ENCODE measurements around the gene GNAL.

The GNAL gene

DNA sequence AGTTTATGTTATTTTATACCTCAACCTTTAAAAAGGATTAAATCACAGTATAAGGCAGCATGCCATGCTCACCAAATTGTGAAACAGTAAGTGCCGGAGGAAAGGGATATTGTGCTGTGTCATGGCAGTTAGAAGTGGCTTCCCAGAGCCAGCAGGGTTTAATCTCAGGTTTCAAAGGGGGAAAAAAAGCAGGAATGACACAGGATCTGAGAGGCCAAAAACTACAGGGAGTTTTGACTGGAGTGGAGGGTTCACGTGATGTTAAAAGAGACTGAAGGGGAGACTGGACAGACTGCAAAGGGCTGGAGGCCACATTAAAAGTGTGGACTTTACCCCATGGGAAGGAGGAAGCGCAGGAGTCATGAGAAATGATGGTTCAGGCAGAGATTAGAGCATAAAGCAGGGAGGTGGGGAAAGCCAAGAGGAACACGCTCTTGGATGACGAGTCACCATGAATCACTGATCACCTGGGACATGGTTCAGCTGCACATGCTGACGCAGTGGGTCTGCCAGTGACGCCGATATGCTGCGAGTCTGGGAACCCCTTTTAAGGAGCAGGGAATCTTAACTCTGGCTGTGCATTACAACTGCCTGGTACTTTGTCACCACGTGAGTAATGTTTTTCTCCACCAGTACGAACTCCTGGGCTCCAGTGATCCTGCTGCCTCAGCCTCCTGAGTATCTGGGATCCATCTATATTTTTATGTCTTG, 168.3 kb downstream of the GNAL start:
- Histone ChIP-seq H3K27me3 (ENCODE audit: low read length) (no peaks in the 10 kb centered on the region), H3K4me3 (ENCODE audit: insufficient read depth, low read length, poor library complexity, severe bottlenecking) (no peak overlapping the region), H3K9me3 (ENCODE audit: insufficient read depth, low read length) (no peaks in the 10 kb centered on the region), H2AFZ (ENCODE audit: low read depth, low read length, severe bottlenecking) (no peak overlapping the region), H4K20me1 (ENCODE audit: low read depth, low read length) (no peaks in the 10 kb centered on the region), H3K79me2 (ENCODE audit: insufficient read depth, low read length) (peaks cover 12% of the 10 kb centered on the region), H3K9me2 (replicated peaks; ENCODE audit: insufficient read depth, low read length) (no peaks in the 10 kb centered on the region), H3F3A (ENCODE audit: insufficient read depth) (no peaks in the 10 kb centered on the region), H3K36me3 (ENCODE audit: low read length) (no peaks in the 10 kb centered on the region), H3K4me2 (ENCODE audit: low read depth, low read length, poor library complexity, severe bottlenecking) (no peak overlapping the region), H3K9ac (ENCODE audit: low read length) (no peak overlapping the region), H3K27ac (ENCODE audit: low read depth, low read length) (no peak overlapping the region)
- TF ChIP-seq EZH2phosphoT487 (conservative IDR thresholded peaks at IDR 0.05; ENCODE audit: low read length) (no peak), CTCF (IDR thresholded peaks at IDR 0.05; ENCODE audit: insufficient read depth, low read length, poor library complexity, severe bottlenecking) (no peak)

DNA sequence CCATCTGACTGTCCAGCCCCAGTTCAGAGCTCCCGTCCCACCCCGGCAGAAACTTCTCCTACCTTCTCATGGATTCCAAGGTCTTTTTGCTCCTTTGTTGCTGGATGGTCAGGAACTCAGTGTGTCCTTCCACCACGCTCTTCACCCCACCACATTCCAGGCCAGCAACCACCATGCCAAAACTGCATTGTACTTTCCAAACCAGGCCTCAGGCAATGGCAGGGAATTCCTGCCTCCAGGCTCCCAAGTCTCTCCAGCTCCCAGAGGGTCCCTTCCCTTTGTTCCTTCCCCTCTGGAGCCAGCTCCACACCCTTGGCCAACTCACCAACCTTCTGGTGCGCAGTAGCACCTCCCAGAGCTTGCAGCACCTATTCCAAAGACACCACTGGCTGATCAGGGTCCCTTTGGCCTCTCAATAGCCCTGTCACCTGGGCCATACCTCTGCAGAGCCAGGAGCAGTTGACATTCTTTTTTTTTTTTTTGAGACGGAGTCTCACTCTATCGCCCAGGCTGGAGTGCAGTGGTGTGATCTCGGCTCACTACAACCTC, 170.3 kb downstream of the GNAL start:
- Histone ChIP-seq H2AFZ (ENCODE audit: low read depth, low read length, severe bottlenecking) (no peak overlapping the region), H3K4me3 (ENCODE audit: insufficient read depth, low read length, poor library complexity, severe bottlenecking) (no peak overlapping the region), H3F3A (ENCODE audit: insufficient read depth) (no peaks in the 10 kb centered on the region), H3K36me3 (ENCODE audit: low read length) (no peaks in the 10 kb centered on the region), H3K4me2 (ENCODE audit: low read depth, low read length, poor library complexity, severe bottlenecking) (no peak overlapping the region), H3K27ac (ENCODE audit: low read depth, low read length) (no peak overlapping the region), H3K79me2 (ENCODE audit: insufficient read depth, low read length) (no peaks in the 10 kb centered on the region), H3K9ac (ENCODE audit: low read length) (no peak overlapping the region), H3K27me3 (ENCODE audit: low read length) (no peaks in the 10 kb centered on the region), H3K9me2 (replicated peaks; ENCODE audit: insufficient read depth, low read length) (no peaks in the 10 kb centered on the region), H4K20me1 (ENCODE audit: low read depth, low read length) (no peaks in the 10 kb centered on the region), H3K9me3 (ENCODE audit: insufficient read depth, low read length) (no peaks in the 10 kb centered on the region)
- no peak for TF ChIP-seq CTCF (IDR thresholded peaks at IDR 0.05; ENCODE audit: insufficient read depth, low read length, poor library complexity, severe bottlenecking)
- TF ChIP-seq EZH2phosphoT487 (conservative IDR thresholded peaks at IDR 0.05; ENCODE audit: low read length), result no peak

GRCh38 chr18:11859903-11860407, 170.9 kb downstream of the GNAL start:
- no peak for TF ChIP-seq EZH2phosphoT487 (conservative IDR thresholded peaks at IDR 0.05; ENCODE audit: low read length)
- Histone ChIP-seq H3K79me2 (ENCODE audit: insufficient read depth, low read length) (no peaks in the 10 kb centered on the region), H3K4me3 (ENCODE audit: insufficient read depth, low read length, poor library complexity, severe bottlenecking) (no peak overlapping the region), H3K27me3 (ENCODE audit: low read length) (no peaks in the 10 kb centered on the region), H4K20me1 (ENCODE audit: low read depth, low read length) (no peaks in the 10 kb centered on the region), H3K4me2 (ENCODE audit: low read depth, low read length, poor library complexity, severe bottlenecking) (no peak overlapping the region), H3F3A (ENCODE audit: insufficient read depth) (no peaks in the 10 kb centered on the region), H3K27ac (ENCODE audit: low read depth, low read length) (no peak overlapping the region), H3K36me3 (ENCODE audit: low read length) (no peaks in the 10 kb centered on the region), H2AFZ (ENCODE audit: low read depth, low read length, severe bottlenecking) (no peak overlapping the region), H3K9ac (ENCODE audit: low read length) (no peak overlapping the region), H3K9me3 (ENCODE audit: insufficient read depth, low read length) (no peaks in the 10 kb centered on the region), H3K9me2 (replicated peaks; ENCODE audit: insufficient read depth, low read length) (no peaks in the 10 kb centered on the region)
